BJ (cell line): Measurements from ENCODE around the gene MRPL10. TPM values are rescaled to one million over a fixed set of nuclear protein-coding genes. Genes with fewer than 3 reads are reported as not detected.
A peak's percentile ranks its signal among the peaks of the same experiment; 100 is the strongest.

ENCODE experiments used
- CTCF ChIA-PET: fragments of 350-600 bp; formaldehyde crosslinking; extraction: SDS; loops from one replicate; lab custom pipeline; 2021; ENCODE audit warnings: antibody characterized with exemption, inconsistent platforms; lab: Yijun Ruan, JAX
- POLR2A ChIA-PET: fragments of 300-600 bp; sonication (Branson Sonifier 250); formaldehyde crosslinking; extraction: SDS; loops from one replicate; lab custom pipeline; 2021; ENCODE audit warnings: antibody characterized with exemption; lab: Charles Lee
- DNase-seq: peaks from one replicate; pipeline ENCODE4 v3.0.0-alpha.2; 2011; ENCODE audit warnings: low read depth
- H3K27me3 ChIP-seq: 2 replicates; pipeline ENCODE4 v1.6.0; 2011; ENCODE audit warnings: low read length; ENCODE audit not compliant: control insufficient read depth, insufficient read depth
- H3K36me3 ChIP-seq: 2 replicates; pipeline ENCODE4 v1.5.1; 2011; ENCODE audit warnings: low read length; ENCODE audit not compliant: control insufficient read depth, insufficient read depth
- H3K4me3 ChIP-seq: 2 replicates; pipeline ENCODE4 v1.5.1; 2011; ENCODE audit warnings: low read depth, mild to moderate bottlenecking, control low read depth, low read length
- polyA plus RNA-seq: library from polyadenylated mRNA; depleted of rRNA; stranded (reverse); fragments of >200 nt; gene quantifications from 2 replicates; pipeline ENCODE4 v1.2.3, GENCODE V29; 2011
- TF ChIP-seq, protein P1 (sequence below): IDR thresholded peaks from 2 replicates; pipeline ENCODE4 v1.5.1; 2011; ENCODE audit warnings: low read depth, mild to moderate bottlenecking, control low read depth, inconsistent platforms, low read length, moderate library complexity; ENCODE audit not compliant: insufficient read depth

MRPL10 gene
- polyA plus RNA-seq, 1 experiment: 59.2 TPM

DNA sequence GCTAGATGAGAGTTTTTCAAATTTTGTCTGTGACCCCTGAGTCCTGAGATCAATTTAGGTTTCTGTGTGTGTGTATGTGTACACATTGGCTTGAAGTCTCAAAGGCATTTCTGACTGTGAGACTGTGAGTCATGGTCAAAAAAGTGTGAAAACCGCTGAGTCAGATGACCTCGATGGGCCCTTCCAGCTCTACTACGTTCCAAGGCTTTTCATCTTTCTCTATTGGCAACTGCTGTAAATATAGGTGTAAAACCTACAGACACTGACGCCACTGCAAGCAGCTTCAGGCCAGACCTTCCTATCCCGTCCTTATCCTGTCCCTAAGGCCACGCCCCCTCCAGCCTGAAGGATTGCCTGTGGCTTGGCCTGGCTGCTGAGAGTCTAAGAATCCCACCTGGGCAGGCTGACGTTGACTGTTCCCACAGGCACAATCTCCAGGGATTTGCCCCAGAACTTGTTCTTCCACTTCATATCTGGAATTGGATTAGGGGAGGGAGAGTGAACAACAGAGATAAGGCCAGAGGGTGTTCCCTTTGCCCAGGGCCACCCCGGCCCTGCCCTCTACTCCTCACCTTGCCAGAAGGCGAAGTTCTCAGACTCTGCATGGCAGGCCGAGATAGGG is 21.0 kb downstream of the MRPL10 start:
- TF ChIP-seq, protein P1, sequence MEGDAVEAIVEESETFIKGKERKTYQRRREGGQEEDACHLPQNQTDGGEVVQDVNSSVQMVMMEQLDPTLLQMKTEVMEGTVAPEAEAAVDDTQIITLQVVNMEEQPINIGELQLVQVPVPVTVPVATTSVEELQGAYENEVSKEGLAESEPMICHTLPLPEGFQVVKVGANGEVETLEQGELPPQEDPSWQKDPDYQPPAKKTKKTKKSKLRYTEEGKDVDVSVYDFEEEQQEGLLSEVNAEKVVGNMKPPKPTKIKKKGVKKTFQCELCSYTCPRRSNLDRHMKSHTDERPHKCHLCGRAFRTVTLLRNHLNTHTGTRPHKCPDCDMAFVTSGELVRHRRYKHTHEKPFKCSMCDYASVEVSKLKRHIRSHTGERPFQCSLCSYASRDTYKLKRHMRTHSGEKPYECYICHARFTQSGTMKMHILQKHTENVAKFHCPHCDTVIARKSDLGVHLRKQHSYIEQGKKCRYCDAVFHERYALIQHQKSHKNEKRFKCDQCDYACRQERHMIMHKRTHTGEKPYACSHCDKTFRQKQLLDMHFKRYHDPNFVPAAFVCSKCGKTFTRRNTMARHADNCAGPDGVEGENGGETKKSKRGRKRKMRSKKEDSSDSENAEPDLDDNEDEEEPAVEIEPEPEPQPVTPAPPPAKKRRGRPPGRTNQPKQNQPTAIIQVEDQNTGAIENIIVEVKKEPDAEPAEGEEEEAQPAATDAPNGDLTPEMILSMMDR: no peak
- ChIA-PET POLR2A (no interaction called here), CTCF (interaction anchor here (0.6 to 0.8 kb wide), 3 partner anchors 86 to 147 kb away, joined by 3 read pairs; partner anchors contain the start of gene SP2)
- Histone ChIP-seq H3K36me3 (peaks cover 24% of the 10 kb centered on the region), H3K4me3 (no peak overlapping the region), H3K27me3 (no peaks in the 10 kb centered on the region)
- peak; percentile 74 for DNase-seq

- POLR2A ChIA-PET: no interaction called here
Observed at GRCh38 chr17:47808830-47809480, 22.4 kb downstream of the MRPL10 start.

GRCh38 chr17:47808036-47808829 is 23.1 kb downstream of the MRPL10 start:
- ChIA-PET POLR2A (no interaction called here), CTCF (interaction anchor here (0.6 kb wide), 1 partner anchor 39 kb away, joined by 3 read pairs; no protein-coding TSS in a partner anchor)
- TF ChIP-seq, protein P1: no peak
- no peak overlapping the region for H3K4me3 ChIP-seq
- no peak for DNase-seq
- peaks cover 17% of the 10 kb centered on the region for H3K36me3 ChIP-seq
- H3K27me3 ChIP-seq: peaks cover 6% of the 10 kb centered on the region

More at GRCh38 chr17:47808830-47809480, 22.4 kb downstream of the MRPL10 start:
- no peak for DNase-seq
- Histone ChIP-seq H3K4me3 (no peak overlapping the region), H3K36me3 (peaks cover 21% of the 10 kb centered on the region), H3K27me3 (peaks cover 3% of the 10 kb centered on the region)
- TF ChIP-seq, protein P1: no peak
- CTCF ChIA-PET: interaction anchor here (0.6 kb wide), 1 partner anchor 39 kb away, joined by 3 read pairs; no protein-coding TSS in a partner anchor

DNA sequence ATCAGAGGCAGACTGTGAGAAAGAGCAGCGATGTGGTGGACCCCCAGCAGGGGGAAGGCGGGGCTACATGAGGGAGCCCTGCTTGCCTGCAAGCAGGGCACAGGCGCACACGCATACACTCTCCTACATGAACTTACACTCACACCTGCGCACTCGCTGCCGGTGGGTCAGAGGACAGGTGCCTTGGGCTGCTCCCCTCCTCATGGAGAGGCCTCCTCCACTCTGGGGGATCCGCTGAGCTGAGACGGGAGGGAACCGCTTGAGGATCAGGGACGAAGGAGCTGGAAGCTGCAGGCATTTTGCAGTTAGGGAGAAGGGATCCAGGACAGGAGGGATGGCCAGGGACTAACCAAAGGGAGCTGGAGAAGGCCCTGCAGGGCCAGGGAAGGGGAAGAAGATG is 23.9 kb downstream of the MRPL10 start:
- H3K36me3 ChIP-seq: peaks cover 17% of the 10 kb centered on the region
- no peak overlapping the region for H3K4me3 ChIP-seq
- TF ChIP-seq, protein P1: no peak
- DNase-seq: no peak
- ChIA-PET POLR2A (no interaction called here), CTCF (no interaction called here)
- peaks cover 6% of the 10 kb centered on the region for H3K27me3 ChIP-seq

GRCh38 chr17:47806913-47807255 is 24.5 kb downstream of the MRPL10 start:
- TF ChIP-seq, protein P1: no peak
- peaks cover 17% of the 10 kb centered on the region for H3K36me3 ChIP-seq
- no peak overlapping the region for H3K4me3 ChIP-seq
- peaks cover 6% of the 10 kb centered on the region for H3K27me3 ChIP-seq
- DNase-seq: no peak
- ChIA-PET CTCF (interaction anchor here (2.3 kb wide), 1 partner anchor 17 kb away, joined by 6 read pairs; no protein-coding TSS in a partner anchor), POLR2A (no interaction called here)
